NT2/D1 (cell line): ENCODE measurements around the gene RANBP17.

Experiments used
- DNase-seq: peaks from one replicate; pipeline ENCODE4 v3.0.0-alpha.2; 2011; ENCODE audit warnings: low read depth, low spot score
- H3K27me3 ChIP-seq: 2 replicates; pipeline ENCODE4 v1.6.0; 2011; ENCODE audit warnings: mild to moderate bottlenecking; ENCODE audit not compliant: insufficient read length, insufficient read depth
- H3K36me3 ChIP-seq: 2 replicates; pipeline ENCODE4 v1.6.1; 2011; ENCODE audit warnings: mild to moderate bottlenecking, low read length, mixed read lengths; ENCODE audit not compliant: insufficient read depth, insufficient read length
- H3K4me1 ChIP-seq: 2 replicates; pipeline ENCODE4 v1.5.1; 2011; ENCODE audit not compliant: insufficient read depth, insufficient read length
- H3K4me3 ChIP-seq: 2 replicates; pipeline ENCODE4 v1.5.1; 2011; ENCODE audit warnings: low read depth; ENCODE audit not compliant: insufficient read length
- H3K9ac ChIP-seq: 2 replicates; pipeline ENCODE4 v1.6.0; 2011; ENCODE audit warnings: low read depth; ENCODE audit not compliant: insufficient read length
- H3K9me3 ChIP-seq: 2 replicates; pipeline ENCODE4 v1.5.1; 2011; ENCODE audit warnings: mild to moderate bottlenecking, low read length; ENCODE audit not compliant: insufficient read depth
- SUZ12 ChIP-seq: IDR thresholded peaks from 2 replicates; pipeline ENCODE4 v1.6.1; 2011; ENCODE audit not compliant: insufficient read length, insufficient read depth; ENCODE audit errors: extremely low read depth
- YY1 ChIP-seq: IDR thresholded peaks from 2 replicates; pipeline ENCODE4 v1.6.1; 2011; ENCODE audit not compliant: insufficient read length, insufficient read depth
- ZNF274 ChIP-seq: IDR thresholded peaks from 2 replicates; pipeline ENCODE4 v1.6.1; 2011; ENCODE audit warnings: mild to moderate bottlenecking, low read depth, low read length

RANBP17 gene

GRCh38 chr5:171299851-171300250 lies 438.0 kb downstream of the RANBP17 start:
- no peak overlapping the region for H3K4me3 ChIP-seq
- H3K36me3 ChIP-seq = no peaks in the 10 kb centered on the region
- TF ChIP-seq YY1 (no peak), ZNF274 (no peak), SUZ12 (no peak)
- no peak for DNase-seq
- H3K27me3 ChIP-seq = peaks cover 63% of the 10 kb centered on the region
- H3K9me3 ChIP-seq = no peaks in the 10 kb centered on the region
- no peaks in the 10 kb centered on the region for H3K4me1 ChIP-seq
- H3K9ac ChIP-seq = no peak overlapping the region

- no peak overlapping the region for H3K4me3 ChIP-seq
- TF ChIP-seq ZNF274 (no peak), SUZ12 (no peak), YY1 (no peak)
- no peaks in the 10 kb centered on the region for H3K4me1 ChIP-seq
- H3K9me3 ChIP-seq = no peaks in the 10 kb centered on the region
- no peak for DNase-seq
- no peak overlapping the region for H3K9ac ChIP-seq
- H3K27me3 ChIP-seq = peaks cover 69% of the 10 kb centered on the region
- H3K36me3 ChIP-seq = no peaks in the 10 kb centered on the region
Measured at GRCh38 chr5:171300358-171300757, 438.5 kb downstream of the RANBP17 start.

GRCh38 chr5:171306166-171306565 lies 444.3 kb downstream of the RANBP17 start:
- peaks cover 7% of the 10 kb centered on the region for H3K4me1 ChIP-seq
- no peak for DNase-seq
- TF ChIP-seq ZNF274 = no peak
- peak; percentile 40 for TF ChIP-seq SUZ12
- H3K27me3 ChIP-seq = peaks cover 97% of the 10 kb centered on the region
- no peaks in the 10 kb centered on the region for H3K36me3 ChIP-seq
- H3K9ac ChIP-seq = no peak overlapping the region
- H3K9me3 ChIP-seq = no peaks in the 10 kb centered on the region
- H3K4me3 ChIP-seq = no peak overlapping the region

- peaks cover 100% of the 10 kb centered on the region for H3K27me3 ChIP-seq
- DNase-seq = no peak
- peaks cover 7% of the 10 kb centered on the region for H3K4me1 ChIP-seq
- H3K9ac ChIP-seq = no peak overlapping the region
- TF ChIP-seq YY1 = no peak
- no peaks in the 10 kb centered on the region for H3K9me3 ChIP-seq
- no peak overlapping the region for H3K4me3 ChIP-seq
- no peaks in the 10 kb centered on the region for H3K36me3 ChIP-seq
Measured at GRCh38 chr5:171306781-171307591, 445.2 kb downstream of the RANBP17 start.

DNA sequence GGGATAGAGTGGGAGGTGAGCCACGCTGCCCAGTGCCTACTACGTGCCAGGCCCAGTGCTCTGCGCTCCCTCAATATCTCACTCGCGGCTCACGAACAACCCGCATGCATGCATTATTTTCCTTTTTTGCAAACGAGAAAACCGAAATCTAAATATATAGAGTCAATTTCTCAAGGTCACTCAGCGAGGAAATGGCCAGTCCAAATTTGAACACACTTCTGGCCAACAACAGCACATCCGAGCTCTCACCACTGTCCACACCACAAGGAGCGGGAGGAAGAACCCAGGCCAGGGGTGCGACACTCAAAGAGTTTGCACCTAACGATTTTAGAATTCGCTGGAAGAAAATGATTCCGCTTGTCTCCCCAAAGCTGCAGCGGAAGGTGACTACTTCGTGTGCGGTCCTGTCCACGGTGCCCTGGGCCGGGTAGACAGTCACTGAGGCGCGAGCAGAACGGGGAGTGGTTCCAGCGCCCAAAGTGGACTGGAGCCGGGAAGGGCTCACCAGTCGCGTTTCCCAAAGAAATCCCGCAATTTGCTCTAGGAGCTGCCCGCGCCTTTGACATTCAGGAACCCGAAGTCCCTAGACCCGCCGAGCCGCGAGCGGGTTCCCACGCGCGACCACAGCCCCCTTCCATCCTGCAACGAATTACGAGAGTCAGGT lies 446.1 kb downstream of the RANBP17 start:
- H3K4me1 ChIP-seq = peaks cover 7% of the 10 kb centered on the region
- TF ChIP-seq ZNF274 = no peak
- no peak for TF ChIP-seq YY1
- no peak for TF ChIP-seq SUZ12
- DNase-seq = no peak
- no peak overlapping the region for H3K9ac ChIP-seq
- peaks cover 100% of the 10 kb centered on the region for H3K27me3 ChIP-seq
- no peak overlapping the region for H3K4me3 ChIP-seq
- H3K9me3 ChIP-seq = no peaks in the 10 kb centered on the region
- no peaks in the 10 kb centered on the region for H3K36me3 ChIP-seq

DNA sequence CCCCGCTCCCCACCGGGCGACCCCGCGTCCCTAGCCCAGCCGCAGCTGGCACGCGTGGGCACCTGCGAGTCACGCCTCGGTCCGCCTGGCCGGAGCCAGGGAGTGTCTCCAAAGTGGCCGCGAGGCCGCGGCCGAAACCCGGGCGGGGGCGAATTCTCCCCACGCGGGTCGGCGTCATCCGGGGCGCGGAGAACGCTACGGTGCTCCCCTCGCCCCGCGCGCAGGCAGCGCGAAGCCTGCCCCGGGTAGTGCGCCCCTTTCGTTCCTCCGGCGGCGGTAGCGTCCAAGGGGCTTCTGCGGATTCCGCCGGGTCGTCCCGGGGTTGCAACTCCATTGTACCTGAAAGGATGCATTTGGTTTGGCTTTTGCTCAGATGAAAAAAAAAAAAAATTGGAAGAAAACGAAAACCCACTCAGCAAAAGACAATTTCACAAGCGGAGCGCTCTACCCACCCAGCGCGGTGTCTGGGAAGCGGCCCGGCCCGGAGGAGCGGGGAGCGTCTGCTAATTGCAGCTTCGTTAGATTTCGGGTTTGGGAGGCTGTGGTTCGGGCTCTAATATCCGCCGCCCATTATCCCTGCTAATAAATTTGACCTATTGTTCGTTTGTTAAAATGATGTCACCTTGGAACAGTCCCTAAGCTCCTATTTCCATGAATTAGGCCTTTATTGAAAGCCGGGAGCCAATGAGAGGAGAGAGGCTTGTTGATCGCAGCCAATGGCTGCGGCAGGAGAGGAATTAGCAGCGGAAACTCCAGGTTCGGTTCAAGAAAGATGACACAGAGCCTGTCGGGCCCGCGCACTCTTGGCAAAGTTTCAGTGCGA lies 446.8 kb downstream of the RANBP17 start, which contains the start of gene TLX3:
TLX3 (plus strand) TSS at position 796 of the 823 bp plus-strand sequence. CDS start 118 bp downstream, outside the sequence.
- H3K9me3 ChIP-seq = no peaks in the 10 kb centered on the region
- no peak for TF ChIP-seq YY1
- TF ChIP-seq SUZ12 = no peak
- peak; percentile 60 for DNase-seq
- H3K27me3 ChIP-seq = peaks cover 100% of the 10 kb centered on the region
- H3K9ac ChIP-seq = no peak within 1 kb of the TSS
- H3K4me1 ChIP-seq = peaks cover 7% of the 10 kb centered on the region
- no peaks in the 10 kb centered on the region for H3K36me3 ChIP-seq
- no peak within 1 kb of the TSS for H3K4me3 ChIP-seq
